Stimulated activated CD8-positive, alpha-beta memory T cell treated with anti-CD3 and anti-CD28 coated beads, Interleukin-15, amount 100 ng/mL, for 48 hours (primary cell): Measurements from ENCODE around the gene EMID1.
"Not testable (repeated sequence)": the region's sequence is repeated elsewhere in the genome, so short reads cannot be mapped to it uniquely, and the experiment has no call there.

Source experiments
- DNase-seq, 2 donors: peaks; one replicate each; pipeline ENCODE4 v3.0.0-alpha.2; 2020; ENCODE audit warnings: low read depth in 2 of 2

EMID1 gene

DNA sequence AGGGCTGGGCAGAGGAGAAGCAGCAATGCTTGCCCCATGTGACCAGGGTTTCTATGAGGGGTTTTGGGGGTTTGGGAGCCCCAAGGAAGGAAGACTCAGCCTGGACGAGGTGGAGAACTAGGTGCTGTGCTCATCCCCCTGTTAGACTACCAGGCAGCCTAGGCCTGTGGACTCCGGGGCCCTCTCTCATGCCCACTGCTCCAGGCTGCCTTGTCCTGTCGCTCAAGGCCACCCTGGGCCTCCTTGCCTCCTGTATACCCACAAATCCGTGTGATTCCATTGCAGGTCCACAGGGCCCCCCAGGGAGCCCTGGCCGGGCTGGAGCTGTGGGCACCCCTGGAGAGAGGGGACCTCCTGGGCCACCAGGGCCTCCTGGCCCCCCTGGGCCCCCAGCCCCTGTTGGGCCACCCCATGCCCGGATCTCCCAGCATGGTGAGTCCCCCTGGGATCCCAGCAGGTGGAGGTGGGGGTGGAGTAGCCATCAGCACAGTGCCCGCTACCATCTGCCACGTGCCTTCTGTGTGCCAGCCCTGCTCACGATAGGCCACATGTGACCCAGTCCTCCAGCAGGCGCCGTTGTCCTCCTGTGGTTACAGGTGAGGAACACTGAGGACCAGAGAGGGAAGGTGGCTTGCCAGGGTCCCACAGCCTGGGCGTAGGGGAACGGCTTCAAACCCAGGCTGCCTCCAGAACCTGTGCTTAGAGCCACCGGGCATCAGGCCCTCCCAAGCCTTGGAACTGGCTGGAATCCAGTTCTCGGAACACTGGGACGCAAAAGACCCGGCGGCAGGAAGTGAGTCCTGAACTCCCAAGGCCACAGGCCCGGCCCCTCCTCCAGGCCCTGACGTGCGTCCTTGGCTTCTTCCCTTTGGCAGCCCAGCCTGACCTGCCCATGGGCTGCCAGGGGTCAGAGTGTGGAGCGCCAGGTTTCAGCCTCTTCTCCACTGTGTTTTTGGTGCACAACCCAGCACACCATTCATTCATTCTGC, 26.6 kb downstream of the EMID1 start:
- no peak for DNase-seq

DNA sequence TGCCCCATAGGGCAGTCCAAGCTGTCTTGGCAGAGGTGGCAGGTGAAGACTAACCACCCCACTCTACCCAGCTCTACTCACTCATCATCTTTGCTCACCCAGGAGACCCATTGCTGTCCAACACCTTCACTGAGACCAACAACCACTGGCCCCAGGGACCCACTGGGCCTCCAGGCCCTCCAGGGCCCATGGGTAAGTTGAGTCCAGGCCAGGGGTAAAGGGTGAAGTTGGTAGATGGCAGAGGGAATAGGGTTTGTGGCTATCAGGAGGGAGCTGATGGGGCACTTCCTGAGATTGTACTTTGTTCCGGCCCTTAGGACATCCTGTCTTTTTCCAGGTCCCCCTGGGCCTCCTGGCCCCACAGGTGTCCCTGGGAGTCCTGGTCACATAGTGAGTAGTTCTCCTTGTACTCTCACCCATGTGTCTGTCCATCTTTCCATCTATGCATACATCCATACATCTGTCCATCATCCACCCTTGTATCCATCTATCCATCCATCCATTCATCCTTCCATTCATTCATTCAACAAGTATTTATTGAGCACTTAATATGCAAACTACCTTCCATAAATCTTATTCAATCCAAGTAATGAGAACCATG, 27.7 kb downstream of the EMID1 start:
- no peak for DNase-seq

DNA sequence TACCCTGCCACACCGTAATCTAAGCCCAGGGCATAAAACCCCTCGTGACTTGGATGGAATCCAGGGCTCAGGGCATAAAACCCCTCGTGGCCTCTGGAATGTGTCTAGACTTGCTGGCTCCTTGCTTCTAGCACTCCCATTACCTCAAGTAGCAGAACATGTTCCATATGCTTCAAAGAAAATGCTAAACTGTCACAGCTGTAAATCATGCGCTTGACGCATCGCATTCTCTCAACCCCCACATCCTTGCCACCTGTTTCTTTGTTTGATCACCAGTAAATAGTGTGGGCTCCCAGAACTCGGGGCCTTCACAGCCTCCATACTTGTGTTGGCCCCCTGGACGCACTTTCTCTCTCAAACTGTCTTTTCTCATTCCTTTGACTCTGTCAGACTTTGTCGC, 34.8 kb downstream of the EMID1 start:
- DNase-seq, result not testable (repeated sequence)

DNA sequence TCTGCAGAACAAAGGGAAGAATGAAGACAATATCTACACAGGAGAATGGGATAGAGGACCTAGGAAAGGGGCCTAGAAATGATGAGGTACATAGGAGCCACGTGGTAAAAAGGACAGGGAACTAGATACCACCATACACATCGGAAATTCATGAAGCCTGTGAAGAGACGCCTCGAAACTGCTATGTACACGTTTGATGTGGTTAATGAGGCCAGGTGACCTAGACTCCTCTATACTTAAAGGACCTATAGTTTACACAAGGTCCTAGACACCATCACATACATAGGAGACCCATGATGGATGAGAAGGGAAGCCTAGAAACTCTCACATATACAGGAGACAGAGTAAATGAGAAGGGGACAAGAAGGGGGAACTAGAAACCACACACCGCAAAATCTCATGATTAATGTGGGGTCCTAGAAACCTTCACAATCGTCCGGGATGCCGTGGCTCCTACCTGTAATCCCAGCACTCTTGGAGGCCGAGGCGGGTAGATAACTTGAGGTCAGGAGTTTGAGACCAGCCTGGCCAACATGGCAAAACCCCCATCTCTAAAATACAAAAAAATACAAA, 38.3 kb downstream of the EMID1 start:
- no peak for DNase-seq

DNA sequence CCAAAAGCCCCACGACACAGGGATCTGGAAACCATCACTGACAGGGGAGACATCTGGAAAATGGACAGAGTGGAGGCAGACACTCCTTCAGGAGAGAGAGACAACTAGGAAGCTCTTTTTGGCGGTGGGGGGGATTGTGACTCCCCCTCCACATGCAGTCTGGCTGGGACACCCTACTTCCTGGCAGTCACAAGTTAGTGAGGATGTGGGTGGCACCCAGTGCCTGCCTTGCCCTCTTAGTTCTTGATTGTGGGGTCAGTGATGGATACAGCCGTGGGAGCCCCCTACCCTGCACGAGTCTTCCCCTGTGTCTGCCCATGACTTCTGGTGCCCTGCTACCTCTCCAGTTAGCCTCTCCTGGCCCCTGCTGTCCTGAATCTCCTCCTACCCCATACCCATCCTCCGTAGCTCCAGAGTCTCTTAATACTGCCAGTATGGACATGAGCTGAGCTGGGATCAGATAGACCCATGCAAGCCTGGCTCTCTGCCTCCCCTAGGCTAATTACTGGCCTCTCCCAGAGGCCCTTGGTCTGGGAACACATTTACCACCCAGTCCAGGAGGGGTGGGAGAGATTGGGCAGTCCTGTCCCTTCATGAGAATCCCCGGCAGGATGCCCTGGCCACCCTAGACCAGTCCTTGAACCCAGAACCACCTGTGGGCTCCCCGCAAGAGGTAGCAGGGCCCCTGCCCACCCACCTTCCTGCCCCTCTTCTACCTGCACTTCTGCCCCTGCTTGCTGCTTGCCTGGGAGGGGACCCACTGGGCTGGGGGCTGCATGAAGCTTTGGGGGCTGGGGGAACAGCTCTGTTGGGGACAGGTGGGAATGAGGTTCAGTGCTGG, 39.3 kb downstream of the EMID1 start:
- no peak for DNase-seq

DNA sequence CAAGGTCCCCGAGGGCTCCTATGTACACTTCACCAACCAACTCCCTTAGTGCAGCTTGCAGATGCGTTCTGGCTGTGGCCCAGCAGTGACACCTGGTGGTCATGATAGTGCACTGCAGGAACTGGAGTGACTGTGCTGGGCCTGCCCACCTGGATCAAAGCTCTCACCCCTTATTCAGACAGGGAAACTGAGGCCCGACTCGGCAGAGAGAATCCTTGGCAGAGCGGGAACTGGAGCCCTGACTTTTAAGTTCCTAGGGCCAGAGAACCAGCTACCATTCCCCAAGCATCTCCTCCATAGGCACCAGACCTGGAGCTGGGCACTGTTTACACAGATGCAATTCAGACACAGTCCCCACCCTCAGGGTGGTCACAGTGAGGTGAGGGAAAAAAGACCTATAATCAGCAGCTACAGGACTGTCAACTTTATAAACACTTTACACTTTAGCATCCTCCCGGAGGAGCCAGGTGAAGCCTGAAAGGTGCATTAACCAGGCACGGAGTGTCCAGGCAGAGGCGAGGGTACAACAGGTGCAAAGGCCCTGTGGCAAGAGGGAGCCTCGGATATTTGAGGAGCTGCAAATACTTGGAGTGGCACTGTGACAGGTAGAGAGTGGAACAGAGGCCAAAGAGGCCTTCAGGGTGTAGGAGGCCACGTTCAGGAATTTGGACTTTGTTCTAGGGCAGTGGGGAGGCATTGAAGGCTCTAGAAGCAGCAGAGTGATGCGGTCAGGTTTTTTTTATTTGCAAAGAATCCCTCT, 40.1 kb downstream of the EMID1 start:
- DNase-seq, result peak; percentile 37 to 42

DNA sequence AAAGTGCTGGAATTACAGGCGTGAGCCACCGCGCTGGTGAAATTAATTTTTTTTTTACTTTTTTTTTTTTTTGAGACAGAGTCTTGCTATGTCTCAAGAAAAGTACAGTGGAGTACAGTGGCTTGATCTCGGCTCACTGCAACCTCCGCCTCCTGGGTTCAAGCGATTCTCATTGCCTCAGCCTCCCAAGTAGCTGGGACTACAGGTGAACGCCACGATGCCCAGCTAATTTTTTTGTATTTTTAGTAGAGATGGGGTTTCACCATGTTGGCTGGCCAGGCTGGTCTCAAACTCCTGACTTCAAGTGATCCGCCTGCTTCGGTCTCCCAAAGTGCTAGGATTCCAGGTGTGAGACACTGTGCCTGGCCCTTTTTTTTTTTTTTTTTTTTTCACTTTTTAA, 42.2 kb downstream of the EMID1 start:
- not testable (repeated sequence) for DNase-seq

DNA sequence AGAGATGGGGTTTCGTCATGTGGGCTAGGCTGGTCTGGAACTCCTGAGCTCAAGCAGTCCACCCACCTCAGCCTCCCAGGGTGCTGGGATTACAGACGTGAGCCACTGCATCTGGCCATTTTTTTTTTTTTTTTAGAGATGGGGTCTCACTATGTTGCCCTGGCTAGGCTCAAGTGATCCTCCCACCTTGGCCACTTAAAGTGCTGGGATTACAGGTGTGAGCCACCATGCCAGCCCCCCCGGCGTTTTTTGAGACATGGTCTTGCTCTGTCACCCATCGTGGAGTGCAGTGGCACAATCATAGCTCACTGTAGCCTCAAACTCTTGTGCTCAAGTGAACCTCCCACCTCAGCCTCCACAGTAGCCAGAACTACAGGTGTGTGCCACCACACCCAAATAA, 45.6 kb downstream of the EMID1 start:
- no peak for DNase-seq

DNA sequence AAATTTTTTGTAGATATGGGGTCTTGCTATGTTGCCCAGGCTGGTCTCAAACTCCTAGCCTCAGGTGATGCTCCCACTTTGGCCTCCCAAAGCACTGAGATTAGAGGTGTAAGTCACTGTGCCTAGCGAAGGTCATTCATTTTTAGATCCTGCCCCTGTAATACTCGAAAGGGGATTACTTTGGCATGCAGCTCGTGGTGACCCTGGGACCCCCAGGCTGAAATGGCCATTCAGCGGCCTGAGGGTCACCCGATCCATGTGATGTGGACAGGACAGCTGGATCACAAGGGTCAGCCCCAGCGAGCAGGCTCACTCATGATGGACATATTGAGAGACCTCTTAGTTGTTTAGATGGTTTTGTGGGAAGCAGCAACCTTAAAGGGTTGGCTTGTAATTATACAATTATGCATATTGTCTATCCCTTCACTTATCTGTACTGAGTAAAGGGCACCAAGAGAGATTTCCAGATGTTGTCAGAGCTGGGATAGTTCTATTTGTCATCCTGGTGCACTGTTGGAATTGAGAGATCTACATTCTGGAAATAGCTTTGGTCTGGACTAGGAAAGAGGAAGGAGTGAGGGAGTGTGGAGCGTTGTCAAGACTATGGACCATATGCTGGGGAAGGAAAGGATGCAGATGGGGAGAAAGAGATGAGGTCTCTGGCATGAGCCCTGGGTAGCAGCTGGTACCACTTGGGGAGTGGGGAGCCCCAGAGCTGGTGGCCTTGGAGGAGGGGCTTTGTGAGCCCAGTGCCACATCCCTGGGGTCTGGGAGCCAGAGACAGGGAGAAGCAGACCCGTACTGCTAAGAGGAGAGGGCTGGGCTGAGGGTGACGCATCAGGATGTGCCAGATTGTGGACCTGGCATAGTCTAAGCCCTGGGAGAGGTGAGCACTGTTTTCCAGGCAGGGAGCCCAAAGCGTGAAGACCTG, 46.5 kb downstream of the EMID1 start:
- no peak for DNase-seq

DNA sequence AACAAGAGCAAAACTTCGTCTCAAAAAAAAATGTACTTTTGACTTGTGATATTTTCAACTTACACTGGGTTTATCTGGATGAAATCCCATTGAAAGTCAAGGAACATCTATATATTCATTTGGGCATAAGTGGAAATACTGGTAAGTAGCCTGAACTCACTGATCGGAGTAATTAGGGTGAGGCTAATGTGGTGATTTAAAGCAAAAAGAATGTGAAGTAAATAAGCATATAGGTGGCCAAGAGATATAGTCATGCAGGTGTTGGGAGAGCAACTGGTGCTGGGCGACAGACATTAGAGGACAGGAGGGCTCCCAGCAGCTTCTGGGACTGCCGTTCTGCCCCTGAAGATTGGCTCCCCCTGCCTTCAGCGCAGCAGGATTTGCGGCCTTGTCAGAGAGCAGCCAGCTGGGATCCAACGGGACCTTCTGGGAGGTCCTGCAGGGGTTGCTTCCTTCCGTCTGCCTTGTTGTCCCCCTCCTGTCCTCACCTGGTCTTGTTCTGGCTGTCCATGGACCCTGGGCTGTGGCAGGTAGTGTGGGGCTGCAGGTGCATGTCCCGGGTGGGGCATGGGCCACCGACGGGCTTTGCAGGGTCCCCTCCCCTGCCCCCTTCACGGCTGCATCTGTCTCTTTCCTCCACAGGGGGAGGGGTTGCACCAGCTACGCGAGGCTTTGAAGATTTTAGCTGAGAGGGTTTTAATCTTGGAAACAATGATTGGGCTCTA, 48.0 kb downstream of the EMID1 start:
- DNase-seq, result no peak

DNA sequence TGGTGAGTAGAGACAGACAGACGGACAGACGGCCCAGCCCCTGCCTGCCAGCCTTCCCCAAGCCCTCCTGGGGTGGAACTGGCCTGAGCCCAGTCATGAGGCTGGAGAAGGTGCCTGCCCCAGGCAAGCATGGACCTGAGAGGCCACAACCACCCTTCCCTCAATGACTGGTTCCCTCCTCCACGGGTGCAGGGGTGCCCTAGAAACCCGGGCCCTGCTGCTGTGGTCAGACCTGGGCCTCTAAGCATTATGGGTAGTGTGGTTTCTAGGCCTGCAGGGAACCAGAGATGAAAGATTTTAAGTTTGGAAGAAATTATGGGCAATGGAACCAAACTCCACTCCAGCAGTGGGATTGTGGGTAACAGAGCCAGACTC, 48.6 kb downstream of the EMID1 start:
- no peak for DNase-seq

DNA sequence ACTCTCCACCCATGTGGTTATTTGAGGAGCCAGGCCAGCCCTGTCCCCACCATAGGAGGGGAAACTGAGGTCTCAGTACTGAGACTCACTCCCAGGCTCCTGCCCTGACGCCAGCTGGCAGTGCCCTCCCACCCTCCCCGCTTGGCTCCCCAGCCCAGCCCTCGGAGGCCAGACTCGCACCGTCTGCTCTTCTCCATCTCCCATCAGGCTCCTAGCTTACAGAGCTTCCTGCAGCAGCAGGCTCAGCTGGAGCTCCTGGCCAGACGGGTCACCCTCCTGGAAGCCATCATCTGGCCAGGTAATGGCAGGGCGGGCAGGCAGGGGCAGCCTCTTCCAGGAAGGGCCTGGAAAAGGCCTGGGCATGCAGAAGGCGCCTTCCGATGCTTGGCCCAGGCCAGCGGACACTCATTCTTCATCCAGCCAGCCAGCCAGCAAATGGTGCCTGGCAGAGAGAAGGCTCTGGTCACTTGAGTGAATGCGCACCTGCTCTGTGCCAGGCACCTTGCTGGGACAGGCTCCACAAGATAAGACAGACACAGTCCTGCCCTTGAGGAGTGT, 49.4 kb downstream of the EMID1 start:
- DNase-seq, result no peak

DNA sequence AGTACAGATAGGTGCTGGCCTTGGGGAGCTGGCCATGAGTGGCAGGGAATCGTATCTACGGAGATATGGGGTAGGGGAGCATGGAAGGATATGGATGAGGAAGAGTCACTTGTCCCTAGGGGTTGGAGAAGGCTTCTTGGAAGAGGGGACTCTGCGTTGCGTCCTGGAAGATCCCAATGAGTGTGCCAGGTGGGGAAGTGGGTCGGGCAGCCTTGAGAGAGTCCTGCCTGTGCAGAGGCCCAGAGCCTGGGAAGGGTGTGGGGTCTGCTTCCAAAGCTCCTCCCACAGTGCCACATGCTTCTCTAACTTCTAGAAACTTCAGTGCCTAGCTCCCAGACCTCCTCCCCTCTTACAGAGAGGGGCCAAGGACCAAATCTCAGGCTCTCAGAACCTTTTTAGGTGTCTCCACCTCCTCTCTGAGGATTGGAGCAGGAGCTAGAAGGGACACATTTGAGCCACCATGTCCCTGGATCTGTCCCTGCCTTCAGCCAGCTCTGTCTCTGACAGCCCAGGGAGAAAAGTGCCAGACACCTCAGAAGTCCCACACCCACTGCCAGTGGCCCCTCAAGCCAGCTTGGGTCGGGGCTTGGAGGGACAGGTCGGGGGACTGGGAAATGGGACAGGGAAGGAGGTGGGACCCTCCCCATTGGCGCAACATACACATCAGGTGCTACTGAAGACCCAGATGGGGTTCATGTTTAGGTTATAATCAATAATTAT, 51.1 kb downstream of the EMID1 start:
- DNase-seq, result no peak

DNA sequence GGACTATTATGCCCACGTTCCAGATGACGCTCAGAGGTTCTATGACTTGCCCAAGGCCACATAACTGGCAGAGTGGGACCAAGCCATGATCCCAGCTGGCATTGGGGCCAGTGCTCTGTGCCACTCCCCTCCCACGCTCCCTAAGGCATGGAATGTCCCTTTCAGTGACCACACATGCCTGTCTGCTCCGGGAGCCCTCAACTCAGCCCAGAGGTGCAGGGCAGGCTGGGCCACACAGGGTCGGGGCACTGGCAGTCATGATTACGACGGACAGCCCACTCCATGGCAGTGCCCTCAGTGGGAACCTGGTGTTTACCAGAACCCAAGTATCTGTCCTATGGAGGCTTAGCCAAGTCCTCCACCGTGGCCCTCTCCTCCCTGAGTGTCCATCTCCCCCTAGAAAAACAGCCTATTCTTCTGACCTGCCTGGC, 52.1 kb downstream of the EMID1 start:
- DNase-seq, result no peak

DNA sequence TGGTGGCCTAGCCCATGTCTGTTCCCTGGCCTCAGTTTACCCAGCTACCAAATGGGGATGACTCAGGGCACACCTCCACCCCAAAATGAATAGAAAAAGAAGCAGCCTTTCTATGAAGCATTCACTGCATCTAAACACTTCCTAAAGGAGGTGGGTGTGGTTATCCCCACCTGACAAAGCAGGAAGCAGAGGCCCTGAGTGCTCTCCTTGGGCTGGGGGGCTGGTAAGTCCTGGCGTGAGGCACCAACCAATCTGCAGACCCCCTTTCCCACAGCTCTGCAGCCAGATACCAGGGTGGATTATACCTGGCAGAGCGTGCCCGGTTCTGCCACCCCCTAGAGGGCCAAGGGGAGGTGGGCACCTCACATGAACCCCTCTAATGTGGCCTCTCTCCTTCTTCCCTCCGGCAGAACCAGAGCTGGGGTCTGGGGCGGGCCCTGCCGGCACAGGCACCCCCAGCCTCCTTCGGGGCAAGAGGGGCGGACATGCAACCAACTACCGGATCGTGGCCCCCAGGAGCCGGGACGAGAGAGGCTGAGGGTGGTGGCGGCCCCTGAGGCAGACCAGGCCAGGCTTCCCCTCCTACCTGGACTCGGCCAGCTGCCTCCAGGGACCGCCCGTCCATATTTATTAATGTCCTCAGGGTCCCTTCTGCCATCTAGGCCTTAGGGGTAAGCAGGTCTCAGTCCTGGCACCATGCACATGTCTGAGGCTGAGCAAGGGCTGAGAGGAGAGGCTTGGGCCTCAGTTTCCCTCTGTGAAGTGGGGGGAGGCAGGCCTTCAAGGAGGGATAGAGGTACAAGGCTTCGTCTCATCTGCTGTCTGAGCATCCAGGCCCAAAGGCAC, 52.9 kb downstream of the EMID1 start:
- DNase-seq, result no peak

DNA sequence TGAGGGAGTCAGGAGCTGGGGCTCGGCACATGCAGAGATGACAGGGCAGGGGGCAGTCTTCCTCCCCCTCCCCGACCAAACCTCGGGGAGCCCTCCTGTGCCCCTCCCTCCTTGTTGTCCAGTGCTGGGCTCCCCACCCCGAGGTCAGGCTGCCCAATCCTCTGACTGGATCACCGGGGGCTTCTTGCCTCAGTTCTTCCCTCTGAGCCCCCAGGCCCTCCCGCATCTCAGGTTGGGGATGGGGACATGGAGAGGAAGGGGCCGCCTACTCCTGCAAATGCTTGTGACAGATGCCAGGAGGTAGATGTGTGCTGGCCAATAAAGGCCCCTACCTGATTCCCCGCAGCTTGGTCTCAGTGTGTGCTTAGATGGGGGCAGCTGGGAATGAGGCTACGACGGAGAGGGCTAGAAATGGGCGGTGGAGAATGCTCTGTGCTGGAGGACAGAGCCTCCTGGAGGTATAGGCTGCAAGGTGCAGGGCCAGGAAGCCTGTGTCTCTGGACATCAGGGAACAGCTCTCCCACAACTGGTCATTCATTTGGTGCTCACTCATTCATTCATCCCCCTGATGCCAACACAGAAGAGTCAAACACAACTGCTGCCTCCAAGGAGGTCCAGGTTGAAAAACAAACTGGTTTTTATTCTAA, 53.7 kb downstream of the EMID1 start:
- no peak for DNase-seq

DNA sequence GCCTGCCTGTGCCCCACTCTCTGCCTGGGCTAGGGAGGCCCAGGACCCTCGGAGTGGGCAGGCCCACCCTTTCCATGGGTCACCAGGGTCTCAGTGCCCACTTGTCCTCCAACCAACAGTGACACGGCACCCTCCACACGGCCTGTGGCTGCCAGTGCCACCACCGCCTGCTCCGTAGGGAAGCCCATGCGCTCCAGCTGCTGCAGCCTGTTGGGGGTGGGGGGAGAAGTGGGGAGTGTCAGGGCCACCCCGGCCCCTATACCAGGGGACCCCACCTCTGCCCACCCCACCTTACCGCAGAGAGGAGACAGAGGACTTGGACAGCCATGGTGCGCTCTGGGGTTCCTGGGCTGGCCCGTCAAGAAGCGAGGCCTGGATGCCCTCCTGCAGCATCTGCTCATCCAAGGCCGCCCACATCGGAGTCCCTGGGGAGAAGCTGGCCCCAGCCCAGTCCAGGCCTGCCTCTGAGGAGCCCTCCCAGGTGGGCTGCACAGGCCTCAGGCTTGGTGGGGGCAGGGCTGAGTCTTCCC, 54.4 kb downstream of the EMID1 start:
- no peak for DNase-seq
